ENCODE measurements around the gene CEACAM20.
A peak's percentile ranks its signal among the peaks of the same experiment; 100 is the strongest.
"Not testable (repeated sequence)": the region's sequence is repeated elsewhere in the genome, so short reads cannot be mapped to it uniquely, and the experiment has no call there.

The CEACAM20 gene

DNA sequence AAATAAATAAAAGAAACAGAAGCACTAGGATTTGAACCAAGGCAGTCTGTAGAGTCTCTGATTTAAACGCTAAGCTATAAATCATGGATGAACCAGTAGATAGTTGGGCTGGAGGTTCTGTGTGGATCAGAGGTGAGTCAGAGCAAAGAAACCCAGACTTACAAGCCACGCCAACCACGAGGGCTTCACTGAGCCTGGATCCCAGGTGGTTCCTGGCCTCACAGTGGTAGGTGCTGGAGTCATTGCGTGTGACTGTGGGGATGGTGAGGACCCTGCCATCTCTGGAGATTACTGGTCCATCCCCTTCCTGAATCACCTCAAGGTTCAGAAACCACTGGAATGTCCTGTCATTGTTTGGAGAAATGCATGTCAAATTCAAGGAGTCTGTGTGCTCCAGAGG, 19.3 kb upstream of the CEACAM20 start:
- DNase-seq: no peak

DNA sequence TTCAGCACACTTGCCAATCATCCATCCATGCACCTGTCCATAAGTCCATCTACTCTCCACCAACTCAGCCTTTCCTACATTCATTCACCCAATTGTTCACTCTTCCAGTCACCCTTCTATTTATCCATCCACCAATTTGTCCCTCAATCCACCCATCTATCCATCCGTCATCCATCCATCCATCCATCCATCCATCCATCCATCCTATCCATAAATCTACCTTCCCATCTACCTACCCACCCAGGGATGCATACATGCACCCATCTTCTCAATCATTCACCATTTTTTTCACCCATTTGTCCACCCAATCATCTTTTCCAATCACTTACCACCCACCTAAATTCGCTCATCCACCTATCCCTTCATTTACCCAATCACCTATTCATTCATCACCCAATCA, 14.6 kb upstream of the CEACAM20 start:
- DNase-seq: no peak

DNA sequence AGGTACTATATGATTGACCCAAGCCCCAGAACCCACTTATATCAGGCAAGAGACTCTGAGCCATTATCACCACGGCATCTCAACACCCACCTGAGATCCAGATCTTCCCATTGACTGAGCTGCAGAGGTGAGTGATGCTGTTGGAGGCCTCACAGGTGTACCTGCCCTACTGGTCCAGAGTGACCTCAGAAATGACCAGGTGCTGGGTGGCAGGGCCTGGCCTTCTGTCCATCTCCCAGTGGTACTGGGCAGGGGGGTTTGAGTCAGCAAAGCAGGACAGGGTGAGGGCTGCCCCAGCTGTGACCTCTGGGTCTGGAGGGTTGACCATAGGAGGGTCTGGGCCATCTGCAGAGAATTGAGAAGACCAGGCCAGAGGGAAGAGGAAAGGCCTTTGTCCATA, 13.2 kb upstream of the CEACAM20 start:
- DNase-seq: no peak

DNA sequence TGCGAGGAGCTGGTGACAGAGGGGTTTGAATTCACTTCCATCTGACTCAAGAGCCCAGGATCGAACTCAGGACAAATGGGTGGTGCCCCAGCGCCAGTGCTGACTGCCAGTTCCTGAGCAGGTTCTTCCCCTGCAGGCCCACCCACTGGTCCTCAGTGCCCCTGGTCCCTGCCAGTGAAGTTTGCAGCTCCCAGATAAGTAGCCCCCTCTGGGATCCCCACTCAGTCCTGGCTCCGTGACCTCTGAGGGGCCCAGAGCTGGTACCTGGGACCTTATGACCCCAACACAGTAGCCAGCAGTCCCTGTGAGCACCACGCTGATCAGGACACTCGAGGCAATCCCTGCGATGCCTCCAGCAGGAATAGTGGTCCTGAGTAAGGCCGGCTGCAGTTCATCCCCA, 11.3 kb upstream of the CEACAM20 start:
- DNase-seq: no peak

DNA sequence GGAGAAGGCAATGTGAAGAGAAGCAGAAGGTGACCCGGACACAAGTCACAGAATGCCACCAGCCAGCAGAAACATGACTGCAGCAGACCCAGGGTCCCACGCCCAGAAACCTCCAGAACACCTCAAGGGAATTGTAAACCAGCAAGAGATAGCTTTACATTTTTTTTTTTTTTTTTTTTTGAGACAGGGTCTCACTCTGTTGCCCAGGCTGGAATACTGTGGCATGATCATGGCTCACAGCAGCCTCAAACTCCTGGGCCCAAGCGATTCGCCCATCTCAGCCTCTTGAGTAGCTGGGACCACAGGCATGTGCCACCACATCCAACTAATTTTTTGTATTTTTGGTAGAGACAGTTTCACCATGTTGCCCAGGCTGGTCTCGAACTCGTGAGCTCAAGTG, 10.5 kb upstream of the CEACAM20 start:
- DNase-seq: no peak

DNA sequence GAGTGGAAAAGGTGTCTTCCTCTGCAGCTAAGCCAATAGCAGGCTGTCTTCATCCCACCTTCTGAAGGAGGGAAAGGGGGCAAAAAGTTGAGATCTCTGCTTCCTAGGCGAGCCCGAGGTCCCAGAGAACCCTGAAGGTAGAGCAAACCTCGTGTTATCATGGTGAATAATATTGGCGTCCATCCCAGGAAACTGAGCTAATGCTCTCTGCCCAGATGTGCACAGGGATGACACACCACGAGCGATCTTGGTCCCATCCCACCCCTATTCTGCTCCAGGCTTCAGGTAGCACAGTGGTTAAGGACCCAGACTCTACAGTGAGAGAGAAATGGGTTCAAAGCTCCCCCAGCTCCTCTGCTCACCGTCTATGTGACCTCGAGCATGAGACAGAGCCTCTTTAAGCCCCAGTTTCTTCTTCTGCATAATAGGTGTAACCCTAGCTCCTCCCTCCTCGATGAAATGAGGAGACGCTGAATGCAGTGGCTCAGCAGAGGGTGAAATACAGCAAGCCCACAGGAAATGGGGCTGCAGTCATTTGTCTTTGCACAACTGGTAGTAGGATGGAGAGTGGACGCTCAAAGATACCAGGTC, 9.9 kb upstream of the CEACAM20 start:
- DNase-seq: no peak

DNA sequence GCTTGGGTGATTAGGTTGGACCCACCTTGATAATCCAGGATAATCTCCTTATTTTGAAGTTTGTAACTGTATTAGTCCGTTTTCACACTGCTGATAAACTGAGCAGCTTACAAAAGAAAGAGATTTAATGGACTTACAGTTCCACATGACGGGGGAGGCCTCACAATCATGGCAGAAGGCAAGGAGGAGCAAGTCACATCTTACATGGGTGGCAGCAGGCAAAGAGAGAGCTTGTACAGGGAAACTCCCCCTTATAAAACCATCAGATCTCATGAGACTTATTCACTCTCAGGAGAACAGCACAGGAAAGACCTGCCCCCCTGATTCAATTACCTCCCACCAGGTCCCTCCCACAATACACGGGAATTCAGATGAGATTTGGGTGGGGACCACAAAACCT, 5.9 kb upstream of the CEACAM20 start:
- not testable (repeated sequence) for DNase-seq

DNA sequence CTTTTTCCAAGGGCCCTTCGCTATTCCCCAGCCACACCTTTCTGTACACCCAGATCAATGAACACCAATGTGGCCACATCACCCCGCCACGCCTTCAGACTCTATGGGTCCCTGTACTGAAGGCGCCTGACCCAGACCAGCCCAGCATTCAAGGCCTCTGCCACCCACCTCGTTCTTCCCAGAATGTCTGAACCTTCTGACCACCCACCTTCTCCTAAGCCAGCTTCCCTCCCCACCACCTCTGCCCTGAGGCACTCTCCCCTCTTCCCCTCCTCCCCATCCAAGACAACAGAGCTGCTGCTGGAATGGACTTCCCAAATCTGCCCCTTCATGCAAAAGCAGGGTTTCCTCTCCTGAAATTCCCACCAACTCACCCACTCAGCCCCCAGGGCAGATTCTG, 3.3 kb upstream of the CEACAM20 start:
- DNase-seq: no peak

DNA sequence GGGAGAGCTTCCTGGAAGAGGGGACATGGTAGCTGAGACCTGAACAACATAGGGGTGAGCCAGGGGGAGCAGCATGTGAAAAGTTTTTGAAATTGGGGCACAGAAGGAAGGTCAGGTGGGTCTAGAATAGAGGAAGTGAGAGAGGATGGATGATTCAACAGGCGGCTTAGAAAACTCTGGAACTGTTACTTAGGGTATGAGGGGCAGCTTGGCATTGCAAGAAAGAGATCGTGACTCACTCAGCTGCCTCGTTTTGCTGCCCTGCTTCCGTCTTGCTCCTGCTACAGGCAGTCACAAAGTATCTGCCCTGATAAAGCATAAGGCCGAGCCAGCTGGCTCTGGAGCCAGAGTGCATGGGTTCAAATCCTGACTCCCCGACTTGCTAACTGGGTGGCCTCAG, 1.3 kb upstream of the CEACAM20 start:
- DNase-seq: no peak

DNA sequence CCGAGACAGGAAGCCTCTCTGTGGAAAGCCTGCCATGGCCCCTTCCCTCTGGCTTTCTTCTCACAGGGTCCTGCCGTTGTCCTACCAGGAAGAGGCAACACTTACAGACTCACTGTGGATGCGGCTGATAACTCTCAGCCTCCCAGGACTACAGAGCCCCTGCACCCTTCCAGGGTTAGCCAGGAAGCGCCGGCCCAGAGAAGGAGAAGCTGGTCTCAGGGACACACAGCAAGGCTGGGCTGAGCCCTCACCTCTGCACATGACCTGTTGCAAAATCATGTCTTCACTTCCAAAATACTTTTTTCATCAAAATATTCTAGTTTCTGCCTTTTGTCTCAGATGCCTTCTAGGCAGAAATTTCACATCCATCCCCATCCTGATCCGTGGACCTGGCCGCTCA, 1.9 kb downstream of the CEACAM20 start:
- no peak for DNase-seq

DNA sequence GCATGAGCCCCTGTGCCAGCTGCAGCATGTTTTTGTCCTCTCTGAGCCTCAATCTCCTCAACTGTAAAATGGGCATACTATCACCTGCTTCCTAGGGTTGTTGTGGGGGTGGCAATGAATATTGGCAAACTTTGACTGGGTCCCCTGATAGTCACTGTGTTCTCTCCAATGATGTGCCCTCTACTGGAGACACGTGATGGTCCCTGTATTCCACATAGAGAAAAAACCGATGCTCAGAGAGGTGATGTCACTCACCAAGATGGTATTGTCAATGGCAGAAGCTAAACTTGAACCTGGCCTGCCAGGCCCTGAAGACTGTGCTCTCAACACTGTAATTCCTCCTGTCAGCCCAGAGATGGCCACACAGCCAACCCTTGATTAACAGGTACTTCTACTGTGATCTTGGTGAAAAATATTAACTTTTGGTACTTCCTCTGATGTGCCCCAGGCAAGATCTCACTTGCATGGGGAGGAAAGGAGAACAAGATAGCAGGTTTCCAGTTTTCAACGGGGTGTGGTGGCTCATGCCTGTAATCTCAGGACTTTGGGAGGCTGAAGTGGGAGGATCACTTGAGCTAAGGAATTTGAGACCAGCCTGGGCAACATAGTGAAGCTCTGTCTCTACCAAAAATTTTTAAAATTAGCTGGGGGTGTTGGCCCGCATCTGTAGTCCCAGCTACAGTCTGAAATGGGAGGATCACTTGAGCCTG, 3.6 kb downstream of the CEACAM20 start:
- DNase-seq: no peak

DNA sequence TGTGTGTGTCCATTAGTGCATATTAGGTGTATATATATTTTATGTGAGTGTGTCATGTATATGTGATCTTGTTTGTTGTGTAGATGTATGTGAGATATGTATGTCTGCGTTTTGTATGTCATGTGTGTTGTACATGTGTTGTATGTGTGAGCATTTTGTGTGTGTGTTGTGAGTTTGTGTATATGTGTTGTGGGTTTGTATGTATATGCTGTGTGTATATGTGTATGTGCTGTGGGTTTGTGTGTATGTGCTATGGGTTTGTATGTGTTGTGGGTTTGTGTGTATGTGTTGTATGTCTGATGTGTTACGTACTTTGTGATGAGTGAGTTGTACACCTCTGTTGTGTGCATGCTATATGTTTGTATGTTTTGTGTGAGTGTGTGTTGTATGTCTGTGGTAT, 8.1 kb downstream of the CEACAM20 start:
- no peak for DNase-seq

DNA sequence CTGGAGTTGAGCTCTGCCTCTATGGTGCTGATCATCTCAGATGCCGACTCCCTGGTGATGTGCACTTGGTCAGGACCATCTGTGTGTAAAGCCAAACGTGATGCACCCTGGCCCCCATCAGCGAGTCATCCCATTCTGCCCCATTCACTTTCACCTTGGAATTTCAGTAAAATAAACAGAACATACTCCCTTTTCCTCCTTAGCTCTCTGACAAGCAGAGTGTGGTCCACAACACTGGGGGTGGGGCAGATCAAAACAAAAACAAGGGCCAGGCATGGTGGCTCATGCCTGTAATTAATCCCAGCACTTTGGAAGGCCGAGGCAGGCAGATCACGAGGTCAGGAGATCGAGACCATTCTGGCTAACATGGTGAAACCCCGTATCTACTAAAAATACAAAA, 12.3 kb downstream of the CEACAM20 start:
- no peak for DNase-seq

DNA sequence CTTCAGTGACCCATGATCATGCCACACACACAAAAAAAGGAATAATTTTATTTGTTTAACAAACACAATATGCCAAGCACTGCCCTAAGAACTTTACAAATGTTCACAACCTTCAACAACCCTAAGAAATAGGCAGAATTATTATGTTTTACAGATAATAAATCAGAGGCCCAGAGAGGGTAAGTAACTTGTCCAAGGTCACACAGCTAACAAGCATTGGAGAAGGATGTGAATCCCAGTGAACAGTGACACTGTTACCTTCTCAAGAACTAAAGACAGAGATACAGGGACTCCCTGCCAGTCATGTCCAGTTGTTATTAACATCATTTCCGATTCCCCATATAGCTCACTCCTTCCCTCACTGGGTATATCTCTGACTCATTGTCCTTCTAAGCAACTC, 13.6 kb downstream of the CEACAM20 start:
- no peak for DNase-seq

DNA sequence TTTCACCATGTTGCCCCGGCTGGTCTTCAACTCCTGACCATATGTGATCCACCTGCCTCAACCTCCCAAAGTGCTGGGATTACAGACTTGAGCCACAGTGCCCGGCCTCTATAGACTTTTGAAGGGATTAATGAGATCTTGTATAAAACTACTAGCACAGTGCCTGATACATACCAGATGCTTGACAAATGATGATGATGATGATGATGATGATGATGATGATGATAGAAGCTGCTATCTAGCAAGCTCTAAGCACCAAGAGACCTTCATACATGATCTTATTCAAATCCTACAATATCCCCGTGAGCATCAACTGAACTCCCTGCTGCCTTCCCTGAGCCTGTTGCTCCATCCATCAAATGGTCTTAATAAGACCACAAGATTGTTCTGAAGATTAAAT, 14.4 kb downstream of the CEACAM20 start:
- no peak for DNase-seq

DNA sequence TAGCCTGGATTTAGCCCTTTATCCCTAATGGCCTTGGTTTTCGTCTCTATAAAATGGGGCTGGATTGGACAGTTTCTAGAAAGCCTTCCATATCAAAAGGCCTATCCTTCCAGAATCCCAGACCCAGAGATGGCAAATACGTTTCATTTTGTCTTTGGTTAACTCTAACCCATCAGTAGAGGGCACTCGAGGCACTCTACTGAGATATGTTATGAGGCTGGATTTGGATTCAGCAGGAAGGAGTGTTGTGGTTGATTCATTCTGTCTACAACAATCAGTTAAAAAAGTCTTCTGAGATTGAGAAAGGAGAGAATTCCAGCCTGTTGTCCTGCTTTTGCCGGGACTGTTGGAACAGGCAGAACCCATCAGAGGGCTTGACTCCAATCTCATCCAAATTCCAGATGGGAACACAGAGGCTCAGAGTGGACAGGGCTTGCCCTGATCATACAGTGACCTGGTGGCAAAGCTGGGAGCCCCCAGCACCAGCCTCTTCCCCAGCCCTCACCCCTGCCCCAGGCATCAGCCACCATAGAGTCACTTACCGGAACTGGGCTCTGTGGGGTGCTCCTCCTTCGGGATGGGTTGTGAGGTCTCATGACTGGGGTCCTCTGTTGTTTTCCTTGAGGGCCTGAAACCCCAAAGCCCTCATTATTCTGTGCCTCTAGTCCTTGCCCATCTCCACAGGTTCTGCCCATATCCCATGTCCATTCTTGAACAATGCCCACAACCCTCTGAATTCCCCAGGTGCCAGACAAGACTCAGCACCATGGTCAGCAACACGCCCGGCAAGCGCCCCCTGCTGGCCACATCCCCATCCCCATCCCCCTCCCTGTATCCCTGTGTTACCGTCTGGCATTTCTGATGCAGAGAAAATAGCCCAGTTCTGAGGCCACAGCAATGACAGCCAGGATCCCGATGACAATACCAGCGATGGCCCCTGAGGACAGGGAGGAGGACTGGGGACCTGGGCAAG, 16.9 kb downstream of the CEACAM20 start:
- DNase-seq: peak in 1 of 5 experiments; percentile 8

DNA sequence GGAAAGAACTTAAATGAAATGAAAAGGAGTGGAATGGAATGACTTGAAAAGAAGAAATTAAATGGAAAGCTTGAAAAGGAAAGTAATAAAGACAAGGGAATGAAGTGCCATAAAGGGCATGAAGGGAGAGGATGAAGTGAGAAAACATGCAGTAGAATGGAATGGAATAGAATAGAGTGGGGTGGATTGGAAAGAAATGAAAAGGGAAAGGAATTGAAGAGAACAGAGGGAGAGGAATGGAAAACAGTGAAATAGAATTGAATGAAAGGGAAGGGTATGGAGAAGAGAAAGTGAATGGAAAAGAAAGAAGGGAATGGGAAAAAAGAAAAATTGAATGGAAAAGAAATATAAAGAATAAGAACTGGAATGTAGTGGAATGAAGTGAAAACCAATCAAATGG, 20.0 kb downstream of the CEACAM20 start:
- DNase-seq: no peak

DNA sequence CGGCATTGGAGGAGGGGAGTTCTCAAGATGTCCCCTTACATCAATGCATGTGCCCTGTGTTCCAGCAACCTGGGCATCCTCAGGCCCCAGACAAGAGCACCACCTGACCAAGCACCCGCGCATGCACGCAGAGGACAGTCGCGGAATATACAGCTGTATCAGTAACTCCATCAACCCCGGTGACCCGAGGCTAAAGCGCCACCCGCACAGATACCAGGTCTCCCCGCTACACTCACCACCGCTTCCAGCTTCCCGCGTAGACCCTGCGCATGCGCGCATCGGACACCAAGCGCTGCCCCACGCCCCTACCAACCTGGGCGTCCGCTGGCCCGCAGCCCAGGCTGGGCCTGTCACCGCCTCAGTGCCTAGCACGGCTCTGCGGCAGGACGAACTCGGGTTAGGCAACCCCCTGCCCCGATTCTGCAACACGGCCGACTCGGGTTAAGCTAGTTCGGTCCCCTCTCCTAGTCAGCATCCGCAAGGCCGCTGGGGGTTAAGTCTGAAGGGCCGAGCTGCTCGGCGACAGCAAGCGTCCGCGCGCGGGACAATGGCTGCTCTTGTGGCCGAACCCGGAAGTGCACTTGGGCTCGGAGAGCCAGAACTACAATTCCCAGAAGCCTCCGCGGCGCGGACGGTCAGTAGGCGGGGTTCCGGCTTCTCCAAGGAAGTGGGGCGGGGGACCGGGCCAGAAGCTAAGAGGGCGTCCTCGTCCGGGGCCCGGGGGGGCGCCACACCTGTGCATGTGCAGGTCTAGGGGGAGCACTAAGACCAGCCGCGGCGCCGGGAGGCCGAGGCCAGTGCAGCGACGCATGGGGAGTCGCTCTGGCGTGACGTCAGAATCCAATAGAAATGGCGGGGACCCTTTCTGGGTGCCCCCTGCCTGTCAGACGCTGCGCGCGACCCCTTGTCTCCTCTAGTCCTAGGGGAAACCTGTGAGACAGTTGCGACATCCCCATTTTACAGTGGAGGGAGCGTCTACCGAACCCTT, 29.2 kb downstream of the CEACAM20 start, which contains the start of gene ZNF180:
ZNF180 (minus strand) TSS at position 561 of the 988 bp plus-strand sequence. CDS start 3,188 bp downstream, outside the sequence.
- DNase-seq: peak; percentile 85 to 96 (median 92)

DNA sequence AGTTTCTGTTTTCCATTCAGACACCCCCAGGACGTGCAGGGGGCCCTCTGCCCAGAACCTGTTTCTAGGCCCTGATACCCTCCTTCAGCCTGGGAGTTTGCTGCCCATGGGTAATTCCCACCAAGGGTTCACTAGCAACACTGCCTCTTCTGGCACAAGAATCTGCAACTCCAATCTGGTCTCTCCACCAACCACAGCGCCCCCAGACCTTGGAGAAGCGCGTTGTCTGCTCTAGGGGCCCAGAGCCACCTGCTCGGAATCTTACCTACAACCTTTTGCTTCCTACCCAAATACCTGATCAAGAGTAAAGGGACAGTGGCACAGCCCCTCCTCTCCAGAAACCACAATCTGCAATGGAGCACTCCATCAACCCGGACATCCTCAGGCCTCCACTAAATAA, 29.9 kb downstream of the CEACAM20 start:
- no peak for DNase-seq

DNA sequence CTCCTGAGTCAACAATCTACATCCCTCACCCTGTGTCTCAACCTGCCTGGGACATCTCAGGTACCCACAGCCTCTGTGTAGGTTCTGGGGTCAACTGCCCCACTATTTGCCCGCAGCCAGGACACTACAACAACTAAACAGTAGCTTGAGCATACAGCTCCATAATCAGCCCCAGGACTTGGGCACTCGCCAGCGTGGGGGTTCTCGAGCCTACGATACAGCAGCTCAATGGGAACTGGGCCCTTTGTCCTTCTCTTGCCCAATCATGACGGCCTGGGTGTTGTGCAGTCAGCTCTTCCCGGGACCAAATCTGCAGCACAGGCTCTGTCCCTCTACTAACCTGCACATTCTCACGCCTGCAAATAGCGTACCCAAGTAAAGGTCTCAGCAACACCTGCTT, 30.5 kb downstream of the CEACAM20 start:
- no peak for DNase-seq

DNA sequence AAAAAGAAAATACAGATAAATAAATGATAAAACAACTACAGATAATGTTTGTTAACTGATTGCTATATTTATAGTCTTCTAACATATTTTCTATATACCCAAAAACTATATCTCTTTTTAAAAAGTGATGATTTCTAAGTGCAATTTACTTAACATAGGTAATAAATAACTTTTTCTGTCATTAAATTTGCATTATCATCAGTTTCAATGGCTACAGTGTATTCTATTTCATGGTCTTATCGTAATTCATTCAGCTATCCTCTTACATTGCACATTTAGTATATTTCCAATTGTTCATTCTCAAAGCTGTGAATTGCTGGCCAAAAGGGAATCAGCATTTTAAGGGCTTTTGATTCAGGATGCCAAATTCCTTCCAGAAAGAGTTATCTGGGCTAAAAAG, 32.8 kb downstream of the CEACAM20 start:
- no peak for DNase-seq

All from T-helper 2 cell (primary cell).